Measurements from ENCODE around the gene UBE2J2.
"Not testable (repeated sequence)": the region's sequence is repeated elsewhere in the genome, so short reads cannot be mapped to it uniquely, and the experiment has no call there.

The UBE2J2 gene

DNA sequence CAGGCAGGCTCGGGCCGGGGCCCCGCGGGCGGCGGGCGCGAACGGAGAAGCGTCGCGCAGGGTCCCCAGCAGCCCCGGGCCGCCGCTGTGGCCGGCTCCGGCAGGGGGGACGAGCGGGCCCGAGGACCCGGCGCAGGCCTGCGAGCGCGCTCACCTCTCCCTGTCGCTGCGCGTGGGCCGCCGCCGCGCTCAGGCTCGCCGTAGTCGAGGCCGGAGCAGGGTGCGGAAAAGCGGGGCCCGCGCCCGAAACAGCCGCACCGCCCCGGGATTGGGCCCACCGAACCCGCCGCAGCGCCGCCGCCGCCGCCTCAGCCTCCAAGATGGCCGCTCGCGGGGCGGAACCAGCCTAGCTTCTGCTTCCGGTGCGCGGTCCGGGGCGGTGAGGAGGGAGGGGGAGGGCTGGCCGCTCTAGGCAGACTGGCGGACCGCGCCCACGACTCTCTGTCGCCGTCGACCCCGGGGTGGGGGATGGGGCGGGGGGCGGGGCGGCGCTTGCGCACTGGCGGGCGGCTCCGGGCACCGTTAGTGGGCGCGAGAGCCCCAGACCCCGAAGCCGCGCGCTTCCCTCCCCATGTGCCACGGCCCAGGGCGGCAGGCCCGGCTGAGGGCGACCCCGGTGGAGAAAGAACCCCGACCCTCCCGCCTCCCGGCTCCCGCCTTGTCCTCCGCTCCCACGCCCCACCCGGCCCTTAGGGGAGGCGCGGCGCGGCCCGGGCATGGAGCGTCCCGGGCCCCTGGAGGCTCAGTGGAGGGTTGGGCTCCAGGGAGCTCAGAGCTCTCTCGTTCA lies at the start of gene UBE2J2:
TSS of gene UBE2J2 (minus strand) at position 343 of the 787 bp plus-strand sequence. CDS start 5,862 bp downstream, outside the sequence.
- peak; percentile 91 for DNase-seq

GRCh38 chr1:1322952-1323351 lies 49.3 kb upstream of the UBE2J2 start:
- no peak for DNase-seq

GRCh38 chr1:1322418-1322817 lies 48.8 kb upstream of the UBE2J2 start:
- DNase-seq, result no peak

DNA sequence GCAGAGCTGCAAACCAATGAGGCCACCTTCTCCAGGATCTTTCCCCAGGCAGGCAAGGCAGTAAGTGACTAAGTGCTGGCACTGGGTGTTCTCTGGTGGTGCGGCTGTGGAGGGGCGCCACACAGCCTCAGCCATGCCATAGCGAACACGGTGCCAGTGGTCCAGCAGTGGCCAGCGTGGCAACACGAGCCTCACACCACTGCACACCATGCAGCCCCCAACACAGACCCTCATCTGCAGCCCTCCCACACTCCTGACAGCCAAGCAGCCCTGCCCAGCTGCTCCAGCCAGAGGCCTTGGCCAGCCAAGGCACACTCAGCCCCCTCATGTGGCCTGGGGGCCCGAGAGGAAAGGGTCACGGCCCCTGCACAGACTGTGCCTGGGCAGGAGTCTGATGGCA lies 47.8 kb upstream of the UBE2J2 start:
- DNase-seq, result no peak

- no peak for DNase-seq
Observed at GRCh38 chr1:1320666-1321448, 47.2 kb upstream of the UBE2J2 start.

DNA sequence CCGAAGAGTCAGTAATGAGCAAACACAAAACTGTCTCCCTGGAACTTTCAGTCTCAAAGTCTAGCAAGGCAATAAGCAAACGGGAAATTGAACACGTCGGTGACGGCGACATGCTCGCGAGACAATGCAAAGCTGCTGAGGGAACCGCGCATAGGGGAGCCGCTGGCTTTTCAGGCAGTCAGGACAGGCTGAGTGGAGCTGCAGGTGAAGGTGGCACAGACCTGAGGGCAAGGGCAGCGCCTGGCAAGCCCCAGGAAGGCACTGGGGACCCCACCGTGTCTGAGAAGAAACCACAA lies 45.9 kb upstream of the UBE2J2 start:
- no peak for DNase-seq

DNA sequence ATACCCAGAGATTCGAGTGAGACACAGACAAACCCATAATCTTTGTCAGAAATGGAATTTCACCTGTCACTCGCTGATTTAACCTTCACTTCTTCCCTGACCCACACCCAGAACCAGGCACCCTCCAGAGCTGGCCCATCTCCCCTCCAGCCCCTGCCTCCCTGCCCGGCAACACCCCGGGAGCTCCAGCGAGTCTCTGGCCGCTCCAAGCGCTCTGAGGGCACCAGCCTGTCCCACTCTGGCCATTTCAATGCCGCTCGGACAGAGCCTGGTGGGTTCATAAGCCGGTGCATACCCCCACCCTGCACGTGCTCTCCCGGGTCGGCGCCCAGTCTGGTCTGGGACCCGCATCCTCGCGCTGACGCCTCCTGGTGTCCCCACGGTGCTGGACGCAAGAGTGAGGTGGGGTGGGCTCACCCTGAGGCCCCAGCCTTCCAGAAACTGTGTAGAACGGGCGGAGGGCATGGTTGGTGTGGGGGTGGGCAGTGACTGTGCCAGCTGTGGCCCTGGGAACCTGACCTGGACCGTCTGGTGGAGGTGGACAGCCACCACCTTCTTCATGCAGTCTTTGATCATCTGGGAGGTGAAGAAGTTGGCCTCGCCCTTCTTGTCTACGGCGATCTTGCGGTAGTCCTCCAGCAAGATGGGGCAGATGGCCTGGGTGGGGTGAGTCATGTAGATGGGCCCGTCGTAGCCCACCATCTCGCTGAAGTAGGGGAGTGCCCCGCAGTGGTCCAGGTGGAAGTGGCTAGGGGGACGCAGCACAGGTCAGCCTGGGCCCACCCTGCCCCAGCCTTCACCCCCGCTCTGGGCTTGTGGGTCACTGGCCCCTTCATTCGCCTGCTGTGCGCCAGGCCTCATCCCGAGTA lies 45.4 kb upstream of the UBE2J2 start:
- no peak for DNase-seq

DNA sequence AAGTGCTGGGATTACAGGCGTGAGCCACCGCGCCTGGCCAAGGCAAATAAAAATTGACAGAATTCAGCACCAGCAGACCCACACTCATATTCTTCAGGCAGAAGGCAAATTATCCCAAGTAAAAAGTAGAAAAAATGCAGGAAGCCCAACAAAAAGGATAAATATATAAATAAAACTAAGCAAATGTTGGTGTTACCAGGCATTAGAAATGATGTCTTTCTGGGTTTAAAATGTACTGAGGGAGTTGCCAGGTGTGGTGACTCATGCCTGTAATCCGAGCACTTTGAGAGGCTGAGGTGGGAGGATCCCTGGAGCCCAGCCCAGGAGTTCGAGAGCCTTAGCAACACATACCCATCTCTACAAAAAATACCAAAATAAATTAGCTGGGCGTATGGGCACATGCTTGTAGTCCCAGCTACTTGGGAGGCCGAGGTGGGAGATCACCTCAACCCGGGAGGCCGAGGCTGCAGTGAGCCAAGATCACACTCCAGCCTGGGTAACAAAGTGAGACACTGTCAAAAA lies 44.5 kb upstream of the UBE2J2 start:
- DNase-seq, result no peak

DNA sequence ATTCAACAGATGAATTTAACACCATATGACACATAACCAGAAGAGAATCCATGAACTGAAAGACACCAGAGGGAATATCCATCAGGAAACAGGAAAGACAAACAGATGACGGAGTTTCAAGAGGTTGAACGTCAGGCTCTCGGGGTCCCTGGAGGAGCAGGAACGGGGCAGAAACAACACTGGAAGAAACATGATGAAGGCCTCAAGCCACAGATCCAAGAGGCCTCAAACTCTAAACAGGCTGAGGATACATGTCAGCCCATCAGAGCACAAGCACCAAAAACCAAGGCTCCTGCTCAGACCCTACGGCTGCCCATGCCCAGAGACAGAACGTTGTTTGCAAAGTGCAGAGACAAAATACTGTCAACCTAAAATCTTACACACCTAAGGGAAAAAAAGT lies 43.8 kb upstream of the UBE2J2 start:
- DNase-seq, result no peak

GRCh38 chr1:1316199-1316598 lies 42.5 kb upstream of the UBE2J2 start:
- not testable (repeated sequence) for DNase-seq

- DNase-seq, result no peak
Observed at GRCh38 chr1:1315435-1315954, 41.8 kb upstream of the UBE2J2 start.

GRCh38 chr1:1314678-1315335 lies 41.2 kb upstream of the UBE2J2 start:
- DNase-seq, result no peak

- no peak for DNase-seq
Observed at GRCh38 chr1:1314237-1314586, 40.6 kb upstream of the UBE2J2 start.

GRCh38 chr1:1313500-1314236 lies 40.0 kb upstream of the UBE2J2 start:
- no peak for DNase-seq

DNA sequence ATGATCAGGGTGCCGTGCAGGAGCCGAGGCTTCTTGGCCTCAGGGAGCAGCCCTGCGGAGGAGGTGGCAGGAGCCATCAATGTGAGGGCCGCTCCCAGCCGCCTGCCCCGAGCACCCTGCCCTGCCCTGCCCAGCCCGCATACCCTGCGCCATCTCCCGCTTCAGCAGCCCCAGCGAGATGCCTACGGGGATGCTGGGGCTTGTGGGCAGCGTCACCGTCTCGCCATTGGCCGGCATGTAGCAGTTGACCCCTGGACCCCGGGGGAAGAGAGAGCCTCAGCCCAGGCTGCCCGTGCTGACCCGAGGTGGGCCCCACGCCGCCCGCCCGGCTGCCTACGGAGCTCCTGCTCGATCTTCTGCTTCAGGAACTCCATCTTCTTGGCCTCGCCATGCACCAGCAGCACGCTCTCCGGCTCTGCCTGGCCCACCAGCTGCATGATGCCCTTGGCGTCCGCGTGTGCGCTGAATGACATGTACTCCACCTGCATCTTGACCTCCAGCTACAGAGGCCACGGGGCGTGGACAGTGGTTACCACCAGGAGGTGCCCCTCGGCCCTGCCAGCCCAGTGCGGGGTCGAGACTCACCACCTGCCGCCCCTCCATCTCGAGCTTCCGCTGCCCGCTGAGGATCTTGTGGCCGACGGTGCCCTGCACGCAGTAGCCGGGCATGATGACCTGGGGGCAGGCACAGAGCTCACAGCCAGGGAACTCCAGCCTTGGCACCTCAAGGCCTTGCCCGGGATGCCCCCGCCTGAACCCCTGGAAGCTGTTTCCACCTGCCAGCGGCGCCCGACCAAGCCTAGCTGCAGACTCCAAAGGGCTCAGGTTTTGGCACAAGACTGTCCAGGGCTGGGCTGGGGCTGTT lies 39.0 kb upstream of the UBE2J2 start:
- no peak for DNase-seq

DNA sequence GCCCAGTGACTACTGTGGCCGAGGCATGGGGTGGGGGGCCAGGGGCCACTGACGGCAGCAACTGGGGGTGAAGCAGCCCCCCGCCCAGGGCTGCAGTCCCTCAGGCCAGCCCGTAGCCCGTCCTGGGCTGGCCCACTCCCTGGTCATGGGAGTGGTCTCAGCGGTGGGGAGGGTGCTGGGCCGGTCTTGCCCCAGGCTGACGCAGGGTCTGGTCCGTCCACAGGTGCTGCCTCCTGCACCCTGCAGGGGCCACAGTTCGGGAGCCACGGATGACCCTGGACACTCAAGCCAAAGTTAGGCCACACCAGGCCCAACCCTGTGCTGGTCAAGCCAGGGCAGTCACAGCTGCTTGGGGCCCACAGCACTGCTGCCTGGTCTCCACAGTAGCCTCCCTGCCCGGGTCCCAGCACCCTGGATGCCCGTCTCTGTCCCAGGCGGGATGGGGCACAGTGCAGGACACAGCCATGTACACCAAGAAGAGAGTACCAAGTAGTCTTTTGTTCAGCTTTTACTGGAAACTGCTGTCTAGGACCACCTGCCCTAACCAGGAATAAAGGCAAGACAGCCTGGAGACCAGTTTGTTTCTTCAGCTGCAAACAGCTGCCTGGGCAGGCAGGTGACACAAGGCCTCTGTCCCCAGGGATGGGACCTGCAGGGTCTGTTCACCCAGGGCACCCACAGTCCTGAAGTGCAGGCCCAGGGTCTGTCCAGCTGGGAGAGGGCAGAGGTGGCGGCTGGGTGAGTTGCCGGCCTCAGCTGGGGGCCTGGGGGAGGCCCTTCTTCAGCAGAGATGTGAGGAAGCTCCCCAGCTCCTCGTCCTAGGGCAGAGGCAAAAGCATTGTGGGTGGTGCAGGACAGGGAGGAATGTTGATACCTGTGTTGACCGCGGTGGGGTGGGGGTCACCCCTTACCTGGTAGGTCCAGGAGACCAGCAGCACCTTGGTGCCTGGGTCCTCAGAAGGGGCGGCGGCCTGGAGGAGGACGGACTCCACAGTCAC lies 37.8 kb upstream of the UBE2J2 start:
- no peak for DNase-seq

GRCh38 chr1:1310476-1311053 lies 36.9 kb upstream of the UBE2J2 start:
- DNase-seq, result no peak

DNA sequence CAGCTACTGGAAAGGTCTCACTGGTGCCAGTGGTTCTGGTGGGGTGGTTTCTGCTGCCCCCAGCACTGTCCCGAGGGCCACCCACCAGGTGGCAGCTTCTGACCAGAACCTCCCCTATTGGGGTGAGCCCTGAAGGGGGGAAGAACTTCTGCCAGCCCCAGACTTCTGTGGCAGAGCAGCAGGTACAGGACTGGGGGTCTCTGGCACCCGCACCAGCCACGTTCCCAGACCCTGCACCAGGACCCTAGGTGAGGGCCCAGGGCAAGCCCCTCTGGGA lies 36.4 kb upstream of the UBE2J2 start:
- no peak for DNase-seq
